ENCODE data around the gene GRID1.
"Not testable (repeated sequence)": the region's sequence is repeated elsewhere in the genome, so short reads cannot be mapped to it uniquely, and the experiment has no call there.

GRID1 gene

DNA sequence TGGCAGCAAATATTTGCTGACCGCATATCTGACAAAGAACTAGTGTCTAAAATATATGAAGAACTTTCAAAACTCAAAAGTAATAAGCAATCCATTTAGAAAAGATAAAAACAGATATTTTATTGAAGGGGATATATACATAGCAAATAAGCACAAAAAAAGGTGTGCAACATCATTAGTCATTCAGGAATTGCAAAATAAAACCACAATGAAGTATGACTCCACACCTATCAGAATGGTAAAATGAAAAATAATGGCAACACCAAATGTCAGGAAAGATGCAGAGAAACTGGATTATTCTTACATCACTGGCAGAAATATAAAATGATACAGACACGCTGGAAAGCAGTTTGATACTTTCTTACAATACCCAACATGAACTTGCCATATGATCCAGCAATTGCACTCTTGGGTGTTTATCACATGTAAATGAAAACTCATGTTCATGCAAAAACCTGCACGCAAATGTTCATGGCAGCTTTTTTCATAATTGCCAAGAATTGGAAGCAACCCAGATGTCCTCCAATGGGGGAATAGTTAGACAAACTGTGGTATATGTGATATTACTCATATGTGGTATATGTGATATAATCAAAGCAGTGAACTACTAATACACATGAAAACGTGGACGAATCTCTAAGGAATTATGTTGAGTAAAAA, 645.5 kb downstream of the GRID1 start:
- DNase-seq: no peak

- no peak for DNase-seq
Measured at GRCh38 chr10:85719408-85719807, 647.2 kb downstream of the GRID1 start.

DNA sequence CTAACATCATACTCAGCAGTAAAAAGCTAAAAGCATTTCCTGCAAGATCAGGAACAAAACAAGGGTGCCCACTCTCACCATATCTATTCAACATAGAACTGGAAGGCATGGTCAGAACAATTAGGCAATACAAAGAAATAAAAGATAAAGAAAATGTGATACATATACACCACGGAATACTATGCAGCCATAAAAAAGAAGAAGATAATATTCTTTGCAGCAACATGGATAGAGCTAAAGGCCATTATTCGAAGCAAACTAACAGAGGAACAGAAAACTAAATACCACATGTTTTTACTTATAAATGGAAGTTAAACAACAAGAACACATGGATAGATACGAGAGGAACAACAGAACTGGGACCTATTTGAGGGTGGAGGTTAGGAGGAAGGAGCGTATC, 652.7 kb downstream of the GRID1 start:
- DNase-seq: no peak

- no peak for DNase-seq
Measured at GRCh38 chr10:85702768-85703167, 663.8 kb downstream of the GRID1 start.

DNA sequence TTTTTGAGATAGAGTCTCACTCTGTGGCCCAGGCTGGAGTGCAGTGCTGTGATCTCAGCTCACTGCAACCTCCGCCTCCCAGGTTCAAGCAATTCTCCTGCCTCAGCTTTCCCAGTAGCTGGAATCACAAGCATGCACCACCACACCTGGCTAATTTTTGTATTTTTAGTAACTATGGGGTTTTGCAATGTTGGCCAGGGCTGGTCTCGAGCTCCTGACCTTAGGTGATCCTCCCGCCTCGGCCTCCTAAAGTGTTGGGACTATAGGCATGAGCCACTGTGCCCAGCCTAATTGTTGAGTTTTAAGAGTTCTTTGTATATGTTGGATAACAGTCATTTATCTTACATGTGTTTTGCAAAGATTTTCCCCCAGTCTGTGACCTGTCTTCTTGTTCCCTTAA, 667.5 kb downstream of the GRID1 start:
- not testable (repeated sequence) for DNase-seq

DNA sequence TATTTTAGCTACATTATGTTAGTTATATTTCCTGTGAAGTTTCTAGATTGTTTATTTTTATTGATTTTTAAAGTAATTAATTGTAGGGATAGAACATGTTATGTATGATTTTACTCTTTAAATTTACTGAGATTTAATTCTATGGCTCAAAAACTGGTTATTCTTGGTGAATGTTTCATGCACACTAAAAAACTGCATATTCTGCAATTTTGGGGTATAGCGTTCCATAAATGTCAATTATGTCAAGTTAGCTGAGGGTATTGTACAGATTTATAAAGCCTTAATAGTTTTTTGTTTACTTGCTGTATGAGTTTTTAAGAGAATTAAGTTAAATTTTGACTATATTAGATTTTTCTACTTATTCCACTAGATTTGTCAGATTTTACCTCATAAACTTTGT, 669.7 kb downstream of the GRID1 start:
- DNase-seq: no peak

DNA sequence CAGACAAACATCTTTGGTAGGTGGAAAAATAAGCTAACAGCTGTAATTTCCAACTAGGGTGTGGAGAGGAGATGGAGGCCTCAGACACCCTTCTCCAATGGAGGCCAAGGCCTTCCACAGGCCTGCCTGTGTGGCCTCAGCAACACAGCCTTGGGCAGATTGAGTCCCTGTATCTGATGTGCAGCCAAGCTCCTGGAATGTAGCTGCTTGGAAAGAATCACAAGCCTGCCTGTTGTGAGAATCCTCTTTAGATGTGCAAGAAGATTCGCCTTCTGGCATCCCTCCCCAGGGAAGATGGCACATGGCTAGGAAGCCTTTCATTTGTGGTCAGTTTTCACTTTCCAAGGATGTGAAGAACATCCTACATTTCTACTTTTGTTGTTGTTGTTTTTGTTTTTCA, 684.0 kb downstream of the GRID1 start:
- DNase-seq: no peak

- DNase-seq: no peak
Measured at GRCh38 chr10:85679710-85680109, 686.9 kb downstream of the GRID1 start.

- no peak for DNase-seq
Measured at GRCh38 chr10:85679061-85679460, 687.5 kb downstream of the GRID1 start.

DNA sequence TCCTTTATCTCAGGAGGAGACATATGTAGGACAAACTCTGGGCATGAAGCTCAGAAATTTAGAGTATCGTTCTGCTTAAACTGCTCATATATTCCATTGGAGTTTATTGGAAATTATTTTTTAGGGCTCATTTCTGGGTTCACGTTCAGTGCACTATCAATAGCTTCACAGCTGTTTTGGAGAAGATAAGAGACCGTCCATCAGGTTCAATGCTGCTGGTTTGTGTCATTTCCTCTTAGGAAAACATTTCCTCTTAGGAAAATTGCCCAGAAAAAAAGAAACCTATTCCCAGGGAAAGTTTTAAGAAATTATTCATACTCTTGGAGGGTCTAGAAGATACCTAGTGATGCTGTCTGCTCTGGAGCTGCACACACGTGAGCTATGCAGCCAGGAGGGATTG, 691.7 kb downstream of the GRID1 start:
- DNase-seq: no peak

DNA sequence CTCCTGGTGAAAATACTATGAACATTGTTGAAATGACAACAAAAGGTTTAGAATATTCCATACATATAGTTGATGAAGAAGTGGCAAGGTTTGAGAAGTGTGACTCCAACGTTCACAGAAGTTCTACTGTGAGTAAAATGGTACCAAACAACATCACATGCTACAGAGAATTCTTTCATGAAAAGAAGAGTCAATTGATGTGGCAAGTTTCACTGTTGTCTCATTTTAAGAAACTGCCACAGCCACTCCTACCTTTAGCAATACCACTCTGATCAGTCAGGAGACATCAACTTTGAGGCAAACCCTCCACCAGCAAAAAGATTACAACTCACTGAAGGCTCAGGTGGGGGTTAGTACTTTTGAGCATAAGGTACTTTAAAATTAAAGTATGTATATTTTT, 693.3 kb downstream of the GRID1 start:
- no peak for DNase-seq

DNA sequence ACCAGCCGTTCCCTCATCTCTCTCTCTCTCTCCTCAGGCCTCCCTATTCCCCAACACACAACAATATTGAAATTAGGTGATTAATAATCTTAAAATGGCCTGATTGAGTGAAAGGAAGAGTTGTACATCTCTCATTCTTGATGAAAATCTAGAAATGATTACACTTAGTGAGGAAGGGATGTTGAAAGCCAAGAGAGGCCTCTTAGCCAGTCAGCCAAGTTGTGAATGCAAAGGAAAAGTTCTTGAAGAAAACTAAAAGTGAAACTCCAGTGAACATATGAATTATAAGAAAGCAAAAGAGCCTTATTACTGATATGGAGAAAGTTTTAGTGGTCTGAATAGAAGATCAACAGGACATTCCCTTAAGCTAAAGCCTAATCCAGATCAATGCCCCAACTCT, 695.1 kb downstream of the GRID1 start:
- DNase-seq: no peak

GRCh38 chr10:85668522-85668921, 698.1 kb downstream of the GRID1 start:
- no peak for DNase-seq

DNA sequence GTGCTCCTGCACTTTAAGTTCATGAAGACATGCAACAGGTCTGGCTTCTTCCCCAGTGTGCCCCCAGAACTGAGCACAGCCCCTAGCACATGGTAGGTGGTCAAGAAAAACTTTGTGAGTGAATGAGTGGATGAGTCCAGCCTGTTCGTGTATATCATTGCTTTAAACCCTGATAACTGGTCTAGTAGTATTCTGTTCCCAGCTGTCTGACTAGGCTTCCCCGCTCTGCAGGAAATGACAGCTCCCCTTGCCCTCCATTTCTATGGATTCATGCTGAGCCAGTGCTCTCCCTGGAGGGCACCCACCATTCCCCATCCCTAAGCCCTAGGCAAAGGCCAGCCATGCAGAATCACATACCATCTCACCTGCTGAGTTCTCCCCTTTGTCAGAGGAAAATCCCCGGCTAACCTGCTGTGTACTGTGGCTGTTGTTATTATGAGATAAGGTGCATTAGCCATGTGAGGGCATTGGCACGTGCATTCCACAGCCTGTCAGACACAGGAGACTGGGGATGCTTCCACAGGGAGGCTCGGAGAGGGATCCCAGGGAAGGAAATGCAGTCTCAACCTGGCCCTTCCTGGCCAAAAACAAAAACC, 698.9 kb downstream of the GRID1 start:
- DNase-seq: no peak

DNA sequence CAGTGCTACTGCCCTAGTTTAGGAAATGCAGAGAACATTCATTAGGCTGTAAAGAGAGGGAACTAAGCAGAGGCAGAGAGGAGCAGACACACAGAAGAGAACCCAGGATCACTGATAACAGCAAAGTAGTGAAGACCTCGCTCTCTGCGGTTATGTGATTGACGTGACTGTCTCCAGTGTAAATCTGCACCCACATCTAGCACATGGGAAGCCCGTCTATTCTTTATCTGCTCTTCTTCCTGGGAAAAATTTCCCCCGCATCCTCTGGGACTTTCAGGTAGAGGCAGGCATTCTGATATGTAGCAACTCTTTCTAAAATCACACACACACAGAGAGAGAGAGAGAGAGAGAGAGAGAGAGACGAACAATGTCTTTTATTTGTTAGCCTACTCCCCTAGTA, 699.6 kb downstream of the GRID1 start:
- DNase-seq: no peak

- DNase-seq: no peak
Measured at GRCh38 chr10:85666102-85666501, 700.5 kb downstream of the GRID1 start.

GRCh38 chr10:85665681-85666080, 700.9 kb downstream of the GRID1 start:
- no peak for DNase-seq

GRCh38 chr10:85665078-85665477, 701.5 kb downstream of the GRID1 start:
- no peak for DNase-seq

- no peak for DNase-seq
Measured at GRCh38 chr10:85661123-85661522, 705.5 kb downstream of the GRID1 start.

DNA sequence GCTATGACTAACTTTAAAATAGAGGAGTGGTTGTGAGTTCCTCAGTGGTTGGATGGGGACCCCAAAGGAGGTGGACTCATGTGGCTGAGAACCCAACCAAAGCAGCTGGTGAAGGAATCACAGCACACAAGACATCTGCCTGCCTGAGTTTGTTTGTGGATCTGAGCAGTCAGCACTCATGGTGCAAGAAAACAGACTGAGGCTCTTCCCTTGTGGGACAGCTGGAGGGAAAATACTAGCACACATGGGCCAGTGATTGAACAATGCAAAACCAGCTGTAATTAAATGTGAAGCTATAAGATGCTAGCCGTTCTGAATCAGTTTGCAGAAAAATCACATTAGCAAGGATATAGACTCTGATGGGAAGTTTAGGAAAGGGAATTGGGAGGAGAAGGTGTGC, 707.3 kb downstream of the GRID1 start:
- DNase-seq: no peak

DNA sequence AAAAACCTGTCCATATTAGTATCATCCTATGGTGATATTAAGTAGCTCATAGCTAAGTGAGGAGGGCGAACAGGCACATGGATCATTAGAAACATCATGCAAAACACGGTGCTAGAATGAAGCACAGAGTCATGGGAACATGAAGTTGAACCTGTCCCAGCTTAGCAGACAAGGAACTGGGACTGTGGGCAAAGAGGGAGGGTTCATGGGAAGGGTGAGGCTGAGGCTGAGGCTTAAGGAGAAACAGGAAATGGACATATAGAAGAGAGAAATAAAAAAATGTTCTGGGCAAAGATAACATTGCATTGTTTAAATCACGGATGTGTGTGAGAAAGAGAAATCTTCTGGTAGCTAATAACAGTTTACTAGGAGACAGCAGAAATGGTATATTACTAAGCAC, 708.1 kb downstream of the GRID1 start:
- no peak for DNase-seq

DNA sequence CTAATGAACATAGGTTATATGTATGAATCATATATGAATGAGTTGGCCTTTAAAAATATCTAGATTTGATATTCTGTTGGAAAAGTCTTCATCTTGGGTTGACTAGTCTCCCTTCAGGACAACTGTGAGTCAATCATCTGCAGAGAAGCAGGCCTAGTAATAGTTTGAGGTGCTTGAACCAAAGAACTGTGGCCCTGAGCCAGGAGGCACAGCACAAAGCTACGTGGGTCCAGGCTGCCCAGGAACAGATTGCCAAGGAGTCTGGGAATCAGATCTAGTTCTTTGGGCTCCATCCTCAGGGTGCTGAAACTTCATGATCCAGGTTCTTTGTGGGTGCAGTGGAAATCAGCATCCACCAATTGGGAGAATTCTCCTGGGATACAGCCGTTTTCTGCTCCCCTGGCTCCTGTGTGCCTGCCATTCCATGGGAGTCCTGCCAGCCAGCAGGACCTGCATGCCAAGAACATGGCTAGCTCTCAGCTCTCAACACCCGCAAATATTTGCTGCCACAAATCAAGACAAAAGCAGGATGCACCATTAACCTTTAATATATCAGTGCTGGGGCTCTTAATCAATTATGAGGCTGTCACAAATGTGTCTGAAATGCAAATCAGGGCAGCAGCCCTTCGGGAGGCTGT, 709.0 kb downstream of the GRID1 start:
- no peak for DNase-seq

DNA sequence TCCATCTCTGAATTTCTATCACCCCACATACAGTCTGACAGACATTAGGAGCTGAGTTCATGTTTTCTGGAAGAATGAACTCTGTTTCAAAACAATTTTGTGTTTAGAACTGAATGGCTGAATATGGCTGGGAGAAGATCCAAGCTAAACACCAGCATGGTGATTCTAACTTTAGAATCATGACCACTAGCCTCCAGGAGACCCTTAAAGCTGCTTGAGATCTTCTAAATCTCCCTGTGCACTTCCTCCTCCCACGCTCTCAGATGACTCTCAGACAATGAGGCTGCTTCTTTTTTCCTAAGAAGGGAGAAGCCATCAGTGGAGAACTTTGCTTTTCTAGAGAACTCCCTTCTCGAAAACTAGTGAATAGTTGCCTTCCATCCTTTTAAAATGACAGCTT, 711.2 kb downstream of the GRID1 start:
- no peak for DNase-seq

- no peak for DNase-seq
Measured at GRCh38 chr10:85651497-85651882, 715.1 kb downstream of the GRID1 start.
